Osteoblast (primary cell): ENCODE data around the gene HES4. TPM values are rescaled to one million over a fixed set of nuclear protein-coding genes. Genes with fewer than 3 reads are reported as not detected.
A peak's percentile ranks its signal among the peaks of the same experiment; 100 is the strongest.

Source experiments
- DNase-seq: peaks from one replicate; pipeline ENCODE4 v3.0.0; 2011; ENCODE audit warnings: low spot score, mixed read lengths; ENCODE audit not compliant: insufficient read length; ENCODE audit errors: missing footprints
- H2AFZ ChIP-seq: 2 replicates; pipeline ENCODE4 v1.6.0; 2011; ENCODE audit warnings: mild to moderate bottlenecking, low read length
- H3K27ac ChIP-seq: 2 replicates; pipeline ENCODE4 v1.5.1; 2011; ENCODE audit warnings: mild to moderate bottlenecking, low read depth, low read length, moderate library complexity
- H3K27me3 ChIP-seq: 2 replicates; pipeline ENCODE4 v1.6.0; 2012; ENCODE audit warnings: mild to moderate bottlenecking, control low read depth, inconsistent platforms, low read length, moderate library complexity; ENCODE audit not compliant: insufficient read depth
- H3K36me3 ChIP-seq: 2 replicates; pipeline ENCODE4 v1.5.1; 2011; ENCODE audit warnings: mild to moderate bottlenecking, low read length, control low read depth, moderate library complexity; ENCODE audit not compliant: insufficient read depth
- H3K4me1 ChIP-seq: 2 replicates; pipeline ENCODE4 v1.5.1; 2011; ENCODE audit warnings: mild to moderate bottlenecking, low read length, control low read depth, moderate library complexity; ENCODE audit not compliant: insufficient read depth
- H3K4me2 ChIP-seq: 2 replicates; pipeline ENCODE4 v1.6.0; 2011; ENCODE audit warnings: mild to moderate bottlenecking, low read length; ENCODE audit not compliant: insufficient read depth
- H3K4me3 ChIP-seq: fragments of 200-600 bp; sonication (generic); 3 replicates; pipeline ENCODE4 v1.5.1; 2012; ENCODE audit warnings: mild to moderate bottlenecking, low read length, inconsistent platforms; ENCODE audit not compliant: insufficient read depth
- H3K79me2 ChIP-seq: 2 replicates; pipeline ENCODE4 v1.6.0; 2012; ENCODE audit warnings: mild to moderate bottlenecking, low read length, control low read depth, inconsistent platforms; ENCODE audit not compliant: insufficient read depth
- H3K9me3 ChIP-seq: 2 replicates; pipeline ENCODE4 v1.5.1; 2011; ENCODE audit warnings: low read depth, low read length, control low read depth
- H4K20me1 ChIP-seq: 2 replicates; pipeline ENCODE4 v1.6.0; 2012; ENCODE audit warnings: mild to moderate bottlenecking, low read length, control low read depth; ENCODE audit not compliant: insufficient read depth
- total RNA-seq: library from RNA; depleted of rRNA; stranded (reverse); fragments of >200 nt; gene quantifications from 2 replicates; pipeline ENCODE4 v1.2.3, GENCODE V29; 2012
- TF ChIP-seq, protein P1 (sequence below): IDR thresholded peaks from 2 replicates; pipeline ENCODE4 v1.5.1; 2011; ENCODE audit warnings: mild to moderate bottlenecking, low read depth, low read length, moderate library complexity; ENCODE audit errors: extremely low read depth

HES4 gene
- total RNA-seq, 1 donor: 0.72 TPM

GRCh38 chr1:973459-974292, 26.2 kb downstream of the HES4 start:
- Histone ChIP-seq H3K9me3 (no peaks in the 10 kb centered on the region), H3K4me3 (no peak overlapping the region), H3K27me3 (no peaks in the 10 kb centered on the region)

GRCh38 chr1:972726-973458, 27.0 kb downstream of the HES4 start:
- no peak overlapping the region for H2AFZ ChIP-seq
- no peaks in the 10 kb centered on the region for H3K4me1 ChIP-seq
- no peaks in the 10 kb centered on the region for H3K27me3 ChIP-seq
- DNase-seq: peak; percentile 85
- H3K79me2 ChIP-seq: no peaks in the 10 kb centered on the region
- TF ChIP-seq, protein P1, sequence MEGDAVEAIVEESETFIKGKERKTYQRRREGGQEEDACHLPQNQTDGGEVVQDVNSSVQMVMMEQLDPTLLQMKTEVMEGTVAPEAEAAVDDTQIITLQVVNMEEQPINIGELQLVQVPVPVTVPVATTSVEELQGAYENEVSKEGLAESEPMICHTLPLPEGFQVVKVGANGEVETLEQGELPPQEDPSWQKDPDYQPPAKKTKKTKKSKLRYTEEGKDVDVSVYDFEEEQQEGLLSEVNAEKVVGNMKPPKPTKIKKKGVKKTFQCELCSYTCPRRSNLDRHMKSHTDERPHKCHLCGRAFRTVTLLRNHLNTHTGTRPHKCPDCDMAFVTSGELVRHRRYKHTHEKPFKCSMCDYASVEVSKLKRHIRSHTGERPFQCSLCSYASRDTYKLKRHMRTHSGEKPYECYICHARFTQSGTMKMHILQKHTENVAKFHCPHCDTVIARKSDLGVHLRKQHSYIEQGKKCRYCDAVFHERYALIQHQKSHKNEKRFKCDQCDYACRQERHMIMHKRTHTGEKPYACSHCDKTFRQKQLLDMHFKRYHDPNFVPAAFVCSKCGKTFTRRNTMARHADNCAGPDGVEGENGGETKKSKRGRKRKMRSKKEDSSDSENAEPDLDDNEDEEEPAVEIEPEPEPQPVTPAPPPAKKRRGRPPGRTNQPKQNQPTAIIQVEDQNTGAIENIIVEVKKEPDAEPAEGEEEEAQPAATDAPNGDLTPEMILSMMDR: no peak
- H3K4me3 ChIP-seq: no peak overlapping the region
- no peak overlapping the region for H3K4me2 ChIP-seq
- H3K27ac ChIP-seq: no peak overlapping the region
- H4K20me1 ChIP-seq: no peaks in the 10 kb centered on the region
- no peaks in the 10 kb centered on the region for H3K9me3 ChIP-seq
- H3K36me3 ChIP-seq: no peaks in the 10 kb centered on the region

More at GRCh38 chr1:973459-974292, 26.2 kb downstream of the HES4 start:
- Histone ChIP-seq H3K4me1 (no peaks in the 10 kb centered on the region), H3K36me3 (no peaks in the 10 kb centered on the region), H3K79me2 (no peaks in the 10 kb centered on the region), H2AFZ (no peak overlapping the region), H4K20me1 (no peaks in the 10 kb centered on the region), H3K27ac (no peak overlapping the region), H3K4me2 (no peak overlapping the region)
- DNase-seq: peak; percentile 83
- TF ChIP-seq, protein P1: no peak

- Histone ChIP-seq H2AFZ (no peak overlapping the region), H3K27ac (no peak overlapping the region), H4K20me1 (no peaks in the 10 kb centered on the region), H3K4me1 (no peaks in the 10 kb centered on the region), H3K79me2 (no peaks in the 10 kb centered on the region), H3K27me3 (no peaks in the 10 kb centered on the region), H3K9me3 (no peaks in the 10 kb centered on the region), H3K36me3 (no peaks in the 10 kb centered on the region), H3K4me2 (no peak overlapping the region), H3K4me3 (no peak overlapping the region)
- peak; percentile 69 for DNase-seq
- TF ChIP-seq, protein P1: no peak
Measured at GRCh38 chr1:971751-972506, 28.0 kb downstream of the HES4 start.
